IPS-NIHi11 (cell line): ENCODE data around the gene SLC12A9.

Experiments
- DNase-seq: peaks from one replicate; pipeline ENCODE4 v3.0.0; 2012; ENCODE audit warnings: mixed read lengths, low spot score

The SLC12A9 gene

GRCh38 chr7:100861616-100861985 is 9.1 kb downstream of the SLC12A9 start:
- no peak for DNase-seq

GRCh38 chr7:100863406-100863950 is 11.0 kb downstream of the SLC12A9 start:
- no peak for DNase-seq

- no peak for DNase-seq
Observed at GRCh38 chr7:100864263-100864845, 11.8 kb downstream of the SLC12A9 start.

GRCh38 chr7:100865372-100865911 is 12.9 kb downstream of the SLC12A9 start:
- DNase-seq = no peak

- no peak for DNase-seq
Observed at GRCh38 chr7:100865938-100866728, 13.6 kb downstream of the SLC12A9 start.

- DNase-seq = no peak
Observed at GRCh38 chr7:100866729-100867039, 14.2 kb downstream of the SLC12A9 start.

- peak; percentile 94 for DNase-seq
Observed at GRCh38 chr7:100867040-100867775, 14.7 kb downstream of the SLC12A9 start, which contains the start of gene TRIP6. Gene TRIP6, plus strand, starts transcription at chr7:100867387. Its CDS starts 111 bp downstream, at chr7:100867498.

- DNase-seq = no peak
Observed at GRCh38 chr7:100867776-100868485, 15.4 kb downstream of the SLC12A9 start.

- DNase-seq = no peak
Observed at GRCh38 chr7:100873599-100874299, 21.2 kb downstream of the SLC12A9 start.

- no peak for DNase-seq
Observed at GRCh38 chr7:100874300-100874576, 21.7 kb downstream of the SLC12A9 start.

GRCh38 chr7:100874577-100875355 is 22.3 kb downstream of the SLC12A9 start, which contains the start of gene SRRT:
Gene SRRT, plus strand, starts transcription at chr7:100875103. Its CDS starts 488 bp downstream, at chr7:100875591.
- DNase-seq = peak; percentile 98

GRCh38 chr7:100875356-100875751 is 22.8 kb downstream of the SLC12A9 start:
- DNase-seq = no peak

GRCh38 chr7:100878013-100878412 is 25.5 kb downstream of the SLC12A9 start:
- no peak for DNase-seq

GRCh38 chr7:100878685-100879084 is 26.2 kb downstream of the SLC12A9 start:
- no peak for DNase-seq

GRCh38 chr7:100879685-100880261 is 27.3 kb downstream of the SLC12A9 start:
- no peak for DNase-seq

GRCh38 chr7:100880645-100881044 is 28.1 kb downstream of the SLC12A9 start:
- no peak for DNase-seq

- no peak for DNase-seq
Observed at GRCh38 chr7:100881136-100881535, 28.6 kb downstream of the SLC12A9 start.

GRCh38 chr7:100882201-100882600 is 29.7 kb downstream of the SLC12A9 start:
- DNase-seq = no peak

- DNase-seq = no peak
Observed at GRCh38 chr7:100882785-100883526, 30.4 kb downstream of the SLC12A9 start.
